GM12872 (cell line): ENCODE results near the gene PLB1.
A peak's percentile ranks its signal among the peaks of the same experiment; 100 is the strongest.

ENCODE experiments used
- TF ChIP-seq, protein P1 (sequence below): IDR thresholded peaks from 3 replicates; pipeline ENCODE4 v1.5.1; 2011; ENCODE audit warnings: low read depth, mild to moderate bottlenecking, low read length, moderate library complexity; ENCODE audit not compliant: insufficient read depth

PLB1 gene

DNA sequence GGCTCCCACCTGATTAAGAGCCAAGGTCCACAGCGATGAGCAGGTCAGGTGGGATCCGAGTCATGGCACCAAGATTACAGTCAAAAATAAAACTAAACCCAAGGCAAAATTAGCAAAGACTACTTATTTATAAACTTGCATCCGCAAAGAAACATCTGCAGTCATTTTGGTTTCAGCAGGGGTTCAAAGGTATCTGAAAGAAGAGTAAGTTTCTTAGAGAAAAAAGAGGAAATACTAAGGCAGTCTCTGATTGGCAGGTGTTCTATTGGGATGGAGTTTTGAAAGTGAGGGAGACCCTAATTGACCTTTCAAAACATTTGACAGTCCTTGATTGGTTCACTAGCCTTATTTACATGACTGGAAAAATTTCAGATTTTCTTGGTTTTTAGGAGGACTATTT, 11.0 kb upstream of the PLB1 start:
- TF ChIP-seq, protein P1, sequence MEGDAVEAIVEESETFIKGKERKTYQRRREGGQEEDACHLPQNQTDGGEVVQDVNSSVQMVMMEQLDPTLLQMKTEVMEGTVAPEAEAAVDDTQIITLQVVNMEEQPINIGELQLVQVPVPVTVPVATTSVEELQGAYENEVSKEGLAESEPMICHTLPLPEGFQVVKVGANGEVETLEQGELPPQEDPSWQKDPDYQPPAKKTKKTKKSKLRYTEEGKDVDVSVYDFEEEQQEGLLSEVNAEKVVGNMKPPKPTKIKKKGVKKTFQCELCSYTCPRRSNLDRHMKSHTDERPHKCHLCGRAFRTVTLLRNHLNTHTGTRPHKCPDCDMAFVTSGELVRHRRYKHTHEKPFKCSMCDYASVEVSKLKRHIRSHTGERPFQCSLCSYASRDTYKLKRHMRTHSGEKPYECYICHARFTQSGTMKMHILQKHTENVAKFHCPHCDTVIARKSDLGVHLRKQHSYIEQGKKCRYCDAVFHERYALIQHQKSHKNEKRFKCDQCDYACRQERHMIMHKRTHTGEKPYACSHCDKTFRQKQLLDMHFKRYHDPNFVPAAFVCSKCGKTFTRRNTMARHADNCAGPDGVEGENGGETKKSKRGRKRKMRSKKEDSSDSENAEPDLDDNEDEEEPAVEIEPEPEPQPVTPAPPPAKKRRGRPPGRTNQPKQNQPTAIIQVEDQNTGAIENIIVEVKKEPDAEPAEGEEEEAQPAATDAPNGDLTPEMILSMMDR = no peak

DNA sequence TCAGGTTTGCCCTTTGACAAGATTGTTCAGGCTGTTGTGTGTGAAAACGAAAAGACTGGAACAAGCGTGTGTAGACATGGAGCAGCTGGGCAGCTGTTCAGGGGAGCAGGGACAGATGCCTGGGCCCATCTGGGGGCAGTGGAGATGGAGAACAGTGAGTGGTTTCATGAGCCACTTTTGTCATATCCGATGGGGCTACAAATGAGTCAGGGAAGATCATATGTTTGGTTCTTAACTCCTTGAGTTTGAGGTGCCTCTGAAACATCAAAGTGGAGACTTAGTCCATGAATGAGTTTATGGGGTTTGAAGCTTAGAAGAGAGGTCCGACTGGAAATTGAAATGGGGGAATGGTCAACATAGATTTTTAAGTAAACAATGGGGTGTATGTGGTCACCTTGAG, 9.3 kb upstream of the PLB1 start:
- TF ChIP-seq, protein P1 = no peak

DNA sequence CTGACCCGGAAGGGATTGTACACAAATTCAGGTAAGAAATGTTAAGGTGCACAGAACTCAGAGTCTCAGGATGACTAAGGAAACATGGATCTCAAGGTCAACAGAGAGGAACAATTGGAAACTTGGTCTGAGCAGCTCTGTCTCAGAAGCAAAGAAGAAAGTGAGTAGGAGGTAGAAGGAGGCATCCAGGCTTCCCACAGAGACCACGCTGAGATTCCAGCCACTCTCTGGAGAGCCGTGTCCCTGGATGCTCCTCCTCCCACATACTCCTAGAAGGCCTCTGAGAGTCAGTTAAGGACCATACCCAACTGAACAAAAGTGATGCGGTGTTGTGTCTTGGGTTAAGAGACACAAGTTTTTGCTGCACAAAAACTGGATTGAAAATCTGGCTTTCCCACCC, 8.6 kb upstream of the PLB1 start:
- TF ChIP-seq, protein P1 = no peak

DNA sequence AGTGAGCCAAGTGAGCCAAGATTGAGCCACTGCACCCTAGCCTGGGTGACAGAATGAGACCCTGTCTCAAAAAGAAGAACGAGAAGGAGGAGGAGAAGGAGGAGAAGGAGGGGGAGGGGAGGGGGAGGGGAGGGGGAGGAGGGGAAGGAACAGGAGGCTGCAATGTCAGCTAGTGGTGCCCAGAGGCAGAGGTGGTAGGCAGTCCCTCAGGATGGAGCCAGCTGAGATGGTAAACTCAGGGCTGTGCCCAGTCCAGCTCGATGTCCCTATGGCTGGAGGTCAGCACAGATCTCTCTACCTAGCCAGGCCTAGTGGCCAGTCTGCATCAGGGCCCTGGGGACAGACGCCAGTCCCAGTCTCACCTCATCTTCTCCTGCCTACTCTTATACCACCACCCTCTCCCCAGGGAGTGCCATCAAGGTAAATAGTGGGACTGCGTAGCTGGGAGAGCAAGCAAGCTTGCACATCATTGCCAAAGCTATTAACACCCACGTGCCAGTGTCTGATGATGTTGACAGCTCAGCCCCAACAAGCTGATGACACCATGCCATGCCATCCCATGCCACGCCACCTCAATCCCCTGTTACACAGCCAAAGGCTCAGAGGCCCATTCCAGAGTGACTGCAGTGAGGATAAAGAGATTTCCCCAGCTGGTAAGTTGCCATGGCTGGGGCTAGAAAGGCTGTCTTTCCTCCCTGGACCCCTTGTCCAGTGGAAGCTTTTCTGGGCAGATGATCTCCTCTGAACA, 7.6 kb upstream of the PLB1 start:
- TF ChIP-seq, protein P1 = no peak

DNA sequence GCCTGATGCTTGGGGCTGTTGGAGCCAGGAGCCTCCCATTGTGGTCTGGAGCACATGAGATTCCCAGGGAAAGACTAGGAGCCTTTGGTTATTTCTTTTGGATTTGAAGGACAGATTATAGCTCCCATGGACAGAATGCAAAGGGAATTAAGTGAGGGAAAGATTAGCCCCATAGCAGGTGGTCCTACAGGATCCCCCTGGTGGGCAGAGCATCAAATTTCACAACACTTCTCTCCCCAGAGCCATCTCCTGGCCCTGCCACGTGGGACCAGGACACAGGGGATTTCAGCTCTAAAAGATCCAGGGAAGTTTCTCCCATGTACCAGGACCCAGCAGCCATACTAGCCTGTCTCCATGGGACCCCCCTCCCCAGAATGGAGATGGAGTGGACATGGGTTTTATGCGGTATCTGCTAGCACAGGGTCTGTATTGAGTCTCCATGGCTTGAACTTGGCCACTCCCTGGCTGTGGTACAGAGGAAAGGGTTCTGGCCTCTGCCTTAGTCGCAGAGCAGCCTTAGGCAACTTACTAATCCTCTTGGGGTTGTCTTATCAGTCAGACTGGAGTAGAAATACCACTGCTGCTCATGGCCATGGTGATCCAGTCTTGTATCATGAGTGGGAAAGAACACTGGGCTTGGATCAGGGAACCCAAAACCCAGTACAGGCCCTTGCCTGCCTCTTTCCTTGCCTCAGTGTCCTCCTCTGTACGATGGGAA, 6.8 kb upstream of the PLB1 start:
- TF ChIP-seq, protein P1 = peak; percentile 17; the same call in 1 of the 3 replicates

DNA sequence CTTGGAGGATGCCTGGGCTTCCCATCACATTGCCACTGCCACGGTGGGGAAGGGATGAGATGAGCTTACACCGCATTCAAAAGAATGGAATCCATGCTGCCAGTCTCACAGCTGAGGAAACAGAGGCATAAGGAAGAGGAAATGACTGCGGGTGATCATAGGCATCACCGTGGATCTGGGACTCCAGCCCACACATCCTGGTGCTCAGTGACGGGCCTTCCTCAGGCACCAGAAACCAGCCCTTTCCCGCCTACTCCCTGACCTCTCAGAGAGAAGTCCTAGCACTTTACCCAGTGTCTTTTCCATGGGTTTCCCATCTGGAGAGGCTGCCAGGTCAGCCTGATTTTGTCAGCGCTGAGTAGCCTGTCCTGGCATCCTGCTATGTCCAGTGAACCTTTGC, 5.3 kb upstream of the PLB1 start:
- TF ChIP-seq, protein P1 = no peak

DNA sequence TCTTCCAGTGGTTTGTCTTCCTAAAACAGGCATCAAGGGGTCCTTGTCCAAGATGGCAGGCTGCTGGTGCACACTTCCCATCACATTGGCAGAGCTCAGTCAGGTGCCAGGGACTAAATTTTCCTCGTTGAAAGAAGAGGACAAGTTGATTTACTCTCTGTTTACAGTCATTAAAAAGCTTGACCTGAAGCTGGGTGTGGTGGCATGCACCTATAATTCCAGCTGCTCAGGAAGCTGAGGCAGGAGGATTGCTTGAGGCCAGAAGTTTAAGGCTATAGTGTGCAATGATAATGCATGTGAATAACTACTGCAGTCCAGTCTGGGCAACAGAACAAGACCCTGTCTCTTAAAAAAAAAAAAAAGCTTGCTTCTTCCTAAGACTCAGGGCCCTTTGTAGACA, 3.6 kb upstream of the PLB1 start:
- TF ChIP-seq, protein P1 = no peak
